ENCODE data around the gene DRC3.

DNA sequence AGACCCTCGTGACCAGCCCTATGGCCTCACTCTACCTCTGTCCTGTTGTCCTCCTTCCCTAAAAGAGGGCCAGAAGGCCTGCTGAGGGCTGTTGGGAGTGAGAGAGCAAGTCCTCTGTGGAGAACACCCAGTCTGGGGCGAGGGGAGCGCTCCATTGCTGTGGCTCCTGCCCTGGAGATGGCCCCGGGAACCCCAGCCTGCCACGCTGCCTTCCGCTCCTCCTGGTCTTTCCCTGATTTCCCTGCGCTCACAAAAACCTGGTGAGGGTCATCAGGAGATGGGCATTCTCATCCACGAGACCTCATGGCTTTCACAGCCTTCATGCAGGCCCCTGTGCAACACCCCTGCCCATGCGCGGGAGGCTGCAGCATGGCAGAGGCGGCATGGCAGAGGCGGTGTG is 21.2 kb downstream of the DRC3 start:
- TF ChIP-seq, protein P1, sequence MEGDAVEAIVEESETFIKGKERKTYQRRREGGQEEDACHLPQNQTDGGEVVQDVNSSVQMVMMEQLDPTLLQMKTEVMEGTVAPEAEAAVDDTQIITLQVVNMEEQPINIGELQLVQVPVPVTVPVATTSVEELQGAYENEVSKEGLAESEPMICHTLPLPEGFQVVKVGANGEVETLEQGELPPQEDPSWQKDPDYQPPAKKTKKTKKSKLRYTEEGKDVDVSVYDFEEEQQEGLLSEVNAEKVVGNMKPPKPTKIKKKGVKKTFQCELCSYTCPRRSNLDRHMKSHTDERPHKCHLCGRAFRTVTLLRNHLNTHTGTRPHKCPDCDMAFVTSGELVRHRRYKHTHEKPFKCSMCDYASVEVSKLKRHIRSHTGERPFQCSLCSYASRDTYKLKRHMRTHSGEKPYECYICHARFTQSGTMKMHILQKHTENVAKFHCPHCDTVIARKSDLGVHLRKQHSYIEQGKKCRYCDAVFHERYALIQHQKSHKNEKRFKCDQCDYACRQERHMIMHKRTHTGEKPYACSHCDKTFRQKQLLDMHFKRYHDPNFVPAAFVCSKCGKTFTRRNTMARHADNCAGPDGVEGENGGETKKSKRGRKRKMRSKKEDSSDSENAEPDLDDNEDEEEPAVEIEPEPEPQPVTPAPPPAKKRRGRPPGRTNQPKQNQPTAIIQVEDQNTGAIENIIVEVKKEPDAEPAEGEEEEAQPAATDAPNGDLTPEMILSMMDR (conservative IDR thresholded peaks at IDR 0.05; ENCODE audit: low read length): no peak
- TF ChIP-seq EZH2phosphoT487 (IDR thresholded peaks at IDR 0.05; ENCODE audit: borderline replicate concordance, low read depth, low read length): no peak
